ENCODE results near the gene SIGLEC9.
A peak's percentile ranks its signal among the peaks of the same experiment; 100 is the strongest.

Gene SIGLEC9

DNA sequence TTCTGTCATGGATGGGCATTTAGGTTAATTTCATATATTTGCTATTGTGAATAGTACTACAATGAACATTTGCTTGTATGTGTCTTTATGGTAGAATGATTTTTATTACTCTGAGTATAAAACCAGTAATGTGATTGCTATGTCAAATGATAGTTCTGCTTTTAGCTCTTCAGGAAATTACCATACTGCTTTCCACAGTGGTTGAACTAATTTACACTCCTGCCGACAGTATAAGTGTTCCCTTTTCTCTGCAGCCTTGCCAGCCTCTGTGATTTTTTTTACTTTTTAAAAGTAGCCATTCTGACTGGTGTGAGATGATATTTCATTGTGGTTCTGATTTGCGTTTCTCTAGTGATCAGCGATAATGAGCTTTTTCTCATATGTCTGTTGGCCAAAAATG is 23.9 kb downstream of the SIGLEC9 start:
- TF ChIP-seq, protein P1, sequence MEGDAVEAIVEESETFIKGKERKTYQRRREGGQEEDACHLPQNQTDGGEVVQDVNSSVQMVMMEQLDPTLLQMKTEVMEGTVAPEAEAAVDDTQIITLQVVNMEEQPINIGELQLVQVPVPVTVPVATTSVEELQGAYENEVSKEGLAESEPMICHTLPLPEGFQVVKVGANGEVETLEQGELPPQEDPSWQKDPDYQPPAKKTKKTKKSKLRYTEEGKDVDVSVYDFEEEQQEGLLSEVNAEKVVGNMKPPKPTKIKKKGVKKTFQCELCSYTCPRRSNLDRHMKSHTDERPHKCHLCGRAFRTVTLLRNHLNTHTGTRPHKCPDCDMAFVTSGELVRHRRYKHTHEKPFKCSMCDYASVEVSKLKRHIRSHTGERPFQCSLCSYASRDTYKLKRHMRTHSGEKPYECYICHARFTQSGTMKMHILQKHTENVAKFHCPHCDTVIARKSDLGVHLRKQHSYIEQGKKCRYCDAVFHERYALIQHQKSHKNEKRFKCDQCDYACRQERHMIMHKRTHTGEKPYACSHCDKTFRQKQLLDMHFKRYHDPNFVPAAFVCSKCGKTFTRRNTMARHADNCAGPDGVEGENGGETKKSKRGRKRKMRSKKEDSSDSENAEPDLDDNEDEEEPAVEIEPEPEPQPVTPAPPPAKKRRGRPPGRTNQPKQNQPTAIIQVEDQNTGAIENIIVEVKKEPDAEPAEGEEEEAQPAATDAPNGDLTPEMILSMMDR (IDR thresholded peaks at IDR 0.05; ENCODE audit: low read depth, low read length, missing control alignments) = no peak
- no peak overlapping the region for H3K4me3 ChIP-seq (ENCODE audit: low read depth, low read length)
- no peak for DNase-seq (ENCODE audit: low read depth)

DNA sequence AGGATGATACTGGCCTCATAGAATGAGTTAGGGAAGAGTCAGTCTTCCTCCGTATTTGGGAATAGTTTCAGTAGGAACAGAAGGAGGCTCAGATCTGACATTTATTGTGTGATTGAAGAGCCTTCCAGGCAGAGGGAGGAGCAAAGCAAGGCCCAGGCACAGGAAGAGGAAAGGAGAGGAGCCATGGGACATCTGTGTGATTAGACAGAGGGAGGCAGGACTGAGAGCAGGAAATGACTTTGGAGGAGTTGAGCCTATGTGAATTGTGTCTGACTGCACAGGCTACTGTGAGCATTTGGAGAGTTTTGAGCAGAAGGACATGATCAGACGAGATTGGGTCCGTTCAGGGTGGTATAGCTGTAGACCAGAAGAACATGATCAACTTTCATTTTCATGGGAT is 25.9 kb downstream of the SIGLEC9 start:
- DNase-seq (ENCODE audit: low read depth) = no peak
- TF ChIP-seq, protein P1 (IDR thresholded peaks at IDR 0.05; ENCODE audit: low read depth, low read length, missing control alignments) = no peak
- H3K4me3 ChIP-seq (ENCODE audit: low read depth, low read length) = no peak overlapping the region

DNA sequence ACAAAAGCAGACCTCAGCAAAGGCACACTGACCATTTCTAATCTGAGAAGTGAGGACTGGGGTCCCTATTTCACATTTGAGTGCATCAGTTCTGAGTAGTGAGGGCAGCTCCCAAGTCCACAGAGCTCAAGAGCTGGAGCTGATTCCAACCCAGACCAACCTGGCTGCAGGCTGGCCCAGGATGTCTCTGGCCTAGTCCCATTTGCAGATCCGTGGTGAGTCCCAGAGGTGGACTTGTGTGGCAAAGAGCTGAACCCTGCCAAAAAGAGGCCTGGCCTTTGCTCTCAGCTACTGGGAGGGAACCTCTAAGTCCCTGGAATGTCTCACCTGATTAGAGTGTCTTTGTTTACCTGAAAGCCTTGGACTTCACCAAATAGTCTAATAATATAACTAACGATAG is 32.0 kb downstream of the SIGLEC9 start:
- TF ChIP-seq, protein P1 (IDR thresholded peaks at IDR 0.05; ENCODE audit: low read depth, low read length, missing control alignments) = no peak
- H3K4me3 ChIP-seq (ENCODE audit: low read depth, low read length) = no peak overlapping the region
- DNase-seq (ENCODE audit: low read depth) = no peak

DNA sequence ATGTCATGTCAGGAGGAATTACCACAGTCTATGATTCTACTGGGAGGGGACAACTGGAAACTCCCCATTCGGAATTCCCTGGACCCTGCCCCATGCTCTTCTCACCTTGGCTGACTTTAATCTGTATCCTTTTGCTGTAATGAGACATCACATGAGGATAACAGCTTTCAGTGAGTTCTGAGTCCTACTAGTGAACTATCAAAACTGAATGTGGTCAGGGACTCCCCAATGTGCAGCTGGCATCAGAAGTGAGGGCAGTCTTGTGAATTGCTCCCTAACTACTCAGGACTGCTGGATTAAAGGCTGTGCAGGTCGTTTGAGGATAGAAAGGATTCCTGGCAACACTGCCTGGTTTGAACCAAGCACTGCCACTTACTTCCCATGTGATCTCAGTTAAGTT is 32.6 kb downstream of the SIGLEC9 start:
- TF ChIP-seq, protein P1 (IDR thresholded peaks at IDR 0.05; ENCODE audit: low read depth, low read length, missing control alignments) = no peak
- DNase-seq (ENCODE audit: low read depth) = no peak

DNA sequence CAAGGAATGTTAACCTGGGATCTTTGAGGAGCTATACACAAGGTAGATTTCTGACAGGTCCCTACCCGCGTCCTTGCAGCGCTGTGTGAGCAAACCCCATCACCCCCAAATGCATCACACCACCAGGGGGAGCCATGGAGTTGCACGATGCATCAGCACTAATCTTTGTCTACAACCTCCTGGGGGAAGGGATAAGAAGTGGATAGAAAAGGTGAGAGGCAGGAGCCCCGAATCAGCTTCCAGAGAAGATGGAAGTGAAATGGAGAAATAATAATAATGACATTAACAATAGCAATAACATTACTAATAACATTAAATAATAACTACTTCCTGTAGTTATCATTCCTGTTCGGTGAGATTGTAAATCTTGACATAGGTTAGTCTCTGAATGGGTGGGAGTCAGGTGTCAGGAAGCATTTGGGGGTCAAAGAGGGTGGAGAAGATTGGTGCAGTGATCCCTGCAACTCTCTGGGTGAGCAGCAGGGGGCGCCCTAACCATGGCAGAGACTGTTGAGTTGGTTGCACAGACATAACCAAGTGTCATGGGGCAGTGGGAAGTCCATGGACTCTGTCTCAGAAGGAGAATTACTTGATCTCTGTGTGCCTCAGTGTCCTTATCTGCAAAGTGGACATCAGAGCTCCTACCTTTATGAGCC is 33.9 kb downstream of the SIGLEC9 start:
- DNase-seq (ENCODE audit: low read depth) = no peak
- TF ChIP-seq, protein P1 (IDR thresholded peaks at IDR 0.05; ENCODE audit: low read depth, low read length, missing control alignments) = peak; percentile 92
- no peak overlapping the region for H3K4me3 ChIP-seq (ENCODE audit: low read depth, low read length)

More for the DNA sequence above, 32.6 kb downstream of the SIGLEC9 start:
- no peak overlapping the region for H3K4me3 ChIP-seq (ENCODE audit: low read depth, low read length)

DNA sequence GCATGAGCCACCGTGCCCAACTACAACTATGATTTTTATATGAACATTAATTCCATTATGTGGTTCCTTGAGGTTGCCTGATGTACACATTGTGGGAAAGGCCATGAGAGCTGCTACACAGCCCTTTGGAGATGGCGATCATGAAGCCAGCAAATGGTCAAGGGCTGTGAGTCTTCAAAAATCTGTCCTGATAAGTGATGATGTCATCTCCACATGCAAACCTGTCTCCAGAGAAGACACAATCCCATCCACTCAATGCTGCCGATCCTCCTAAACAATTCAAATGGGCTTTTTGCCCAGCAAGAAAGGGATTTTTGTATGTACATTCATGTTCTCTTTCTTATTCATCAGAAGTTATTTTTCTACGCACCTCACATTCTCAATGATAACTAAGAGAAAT is 35.0 kb downstream of the SIGLEC9 start:
- no peak overlapping the region for H3K4me3 ChIP-seq (ENCODE audit: low read depth, low read length)
- no peak for DNase-seq (ENCODE audit: low read depth)
- TF ChIP-seq, protein P1 (IDR thresholded peaks at IDR 0.05; ENCODE audit: low read depth, low read length, missing control alignments) = no peak

DNA sequence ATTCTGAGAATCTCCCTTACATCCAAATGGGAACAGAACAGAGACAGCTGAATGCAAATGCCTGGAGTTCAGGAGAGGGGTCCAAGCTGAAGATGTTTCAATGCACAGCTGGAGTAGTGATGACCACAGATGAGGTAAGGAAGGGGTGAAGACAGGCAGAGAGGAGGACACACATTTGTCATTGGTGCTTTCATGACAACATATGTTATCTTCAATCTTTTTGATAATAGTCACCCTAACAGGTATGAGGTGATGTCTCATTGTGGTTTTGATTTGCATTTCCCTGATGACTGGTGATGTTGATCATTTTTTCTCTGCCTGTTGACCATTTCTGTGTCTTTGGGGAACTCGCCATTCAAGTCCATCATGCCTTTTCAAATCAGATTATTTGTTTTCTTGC is 36.6 kb downstream of the SIGLEC9 start:
- no peak for DNase-seq (ENCODE audit: low read depth)
- TF ChIP-seq, protein P1 (IDR thresholded peaks at IDR 0.05; ENCODE audit: low read depth, low read length, missing control alignments) = no peak
- H3K4me3 ChIP-seq (ENCODE audit: low read depth, low read length) = no peak overlapping the region
